ENCODE results near the gene NUDT16. TPM values are rescaled to one million over a fixed set of nuclear protein-coding genes. Genes with fewer than 3 reads are reported as not detected.
A peak's percentile ranks its signal among the peaks of the same experiment; 100 is the strongest.

Gene NUDT16
- 10 to 100 TPM; 21.7 to 41.2 TPM for total RNA-seq

GRCh38 chr3:131381445-131382291, at the start of gene NUDT16:
Gene NUDT16 (plus strand): TSS chr3:131381774. CDS start chr3:131381805, 31 bp downstream.
- ATAC-seq (ENCODE audit: insufficient number of reproducible peaks, low FRiP score, low read depth), result peak; percentile 93
- DNase-seq (ENCODE audit: low spot score), result peak; percentile 98
- TF ChIP-seq CTCF (IDR thresholded peaks at IDR 0.05), result no peak
- peaks cover 18 to 27% of the 10 kb centered on the region in 2 donors for H3K4me1 ChIP-seq (ENCODE audit: control insufficient read depth in 1 of 2, low read depth in 2 of 2)
- H3K27ac ChIP-seq, result peak within 1 kb of the TSS; percentile 93 to 94
- H3K36me3 ChIP-seq, result peaks cover 6% of the 10 kb centered on the region
- H3K27me3 ChIP-seq (replicated peaks; ENCODE audit: insufficient read depth), result no peaks in the 10 kb centered on the region
- no peaks in the 10 kb centered on the region for H3K9me3 ChIP-seq
- peak within 1 kb of the TSS; percentile 99 for H3K4me3 ChIP-seq

- no peaks in the 10 kb centered on the region for H3K9me3 ChIP-seq
- TF ChIP-seq CTCF (IDR thresholded peaks at IDR 0.05), result no peak
- ATAC-seq (ENCODE audit: insufficient number of reproducible peaks, low FRiP score, low read depth) (no peak), DNase-seq (ENCODE audit: low spot score) (no peak)
- H3K4me1 ChIP-seq (ENCODE audit: control insufficient read depth in 1 of 2, low read depth in 2 of 2), result peaks cover 5 to 9% of the 10 kb centered on the region in 2 donors
- peak overlapping the region in 1 of 2 donors; percentile 30 for H3K27ac ChIP-seq
- no peaks in the 10 kb centered on the region for H3K27me3 ChIP-seq (replicated peaks; ENCODE audit: insufficient read depth)
- no peaks in the 10 kb centered on the region for H3K36me3 ChIP-seq
- peak overlapping the region; percentile 48 for H3K4me3 ChIP-seq
Measured at GRCh38 chr3:131338948-131339640, 42.5 kb upstream of the NUDT16 start.

GRCh38 chr3:131341761-131342160, 39.8 kb upstream of the NUDT16 start:
- TF ChIP-seq CTCF (IDR thresholded peaks at IDR 0.05), result no peak
- H3K4me3 ChIP-seq, result no peak overlapping the region
- peaks cover 5 to 9% of the 10 kb centered on the region in 2 donors for H3K4me1 ChIP-seq (ENCODE audit: control insufficient read depth in 1 of 2, low read depth in 2 of 2)
- no peaks in the 10 kb centered on the region for H3K36me3 ChIP-seq
- H3K27me3 ChIP-seq (replicated peaks; ENCODE audit: insufficient read depth), result no peaks in the 10 kb centered on the region
- DNase-seq (ENCODE audit: low spot score) (no peak), ATAC-seq (ENCODE audit: insufficient number of reproducible peaks, low FRiP score, low read depth) (no peak)
- no peaks in the 10 kb centered on the region for H3K9me3 ChIP-seq
- no peak overlapping the region for H3K27ac ChIP-seq

GRCh38 chr3:131348911-131349310, 32.7 kb upstream of the NUDT16 start:
- ATAC-seq (ENCODE audit: insufficient number of reproducible peaks, low FRiP score, low read depth) (no peak), DNase-seq (ENCODE audit: low spot score) (no peak)
- TF ChIP-seq CTCF (IDR thresholded peaks at IDR 0.05), result no peak
- H3K36me3 ChIP-seq, result no peaks in the 10 kb centered on the region
- no peaks in the 10 kb centered on the region for H3K4me1 ChIP-seq (ENCODE audit: control insufficient read depth in 1 of 2, low read depth in 2 of 2)
- no peaks in the 10 kb centered on the region for H3K9me3 ChIP-seq
- no peak overlapping the region for H3K4me3 ChIP-seq
- H3K27ac ChIP-seq, result no peak overlapping the region
- H3K27me3 ChIP-seq (replicated peaks; ENCODE audit: insufficient read depth), result no peaks in the 10 kb centered on the region

- DNase-seq (ENCODE audit: low spot score) (no peak), ATAC-seq (ENCODE audit: insufficient number of reproducible peaks, low FRiP score, low read depth) (no peak)
- Histone ChIP-seq H3K9me3 (no peaks in the 10 kb centered on the region), H3K36me3 (no peaks in the 10 kb centered on the region), H3K27me3 (replicated peaks; ENCODE audit: insufficient read depth) (no peaks in the 10 kb centered on the region), H3K4me1 (ENCODE audit: control insufficient read depth in 1 of 2, low read depth in 2 of 2) (no peaks in the 10 kb centered on the region), H3K27ac (no peak overlapping the region), H3K4me3 (no peak overlapping the region)
- no peak for TF ChIP-seq CTCF (IDR thresholded peaks at IDR 0.05)
Measured at GRCh38 chr3:131349454-131349853, 32.1 kb upstream of the NUDT16 start.
